K562 (cell line): ENCODE results near the gene CNIH3.

Experiments used
- CHD1 ChIP-seq: fragments of 200-600 bp; sonication (generic); IDR thresholded peaks from one replicate; pipeline ENCODE4 v1.6.1; 2012; ENCODE audit warnings: mild to moderate bottlenecking, moderate library complexity, low read length, inconsistent platforms
- EP300 ChIP-seq: IDR thresholded peaks from 2 replicates; pipeline ENCODE4 v1.6.1; 2012; ENCODE audit warnings: low read length, improper control_type of control experiment
- FOXA3 ChIP-seq, 2 experiments: fragments of 450-650 bp in 1 of 2; sonication (generic) in 1 of 2; formaldehyde crosslinking; IDR thresholded peaks in 1 of 2; conservative IDR thresholded peaks in 1 of 2; 2 replicates each; pipeline versions ENCODE4 v1.4.0 to v1.8.0; 2020 to 2022; ENCODE audit warnings: mild to moderate bottlenecking in 2 of 2, missing genetic modification reagents in 1 of 2
- FOXM1 ChIP-seq, 2 experiments: fragments of 450-650 bp in 1 of 2; sonication (generic) in 1 of 2; formaldehyde crosslinking in 1 of 2; IDR thresholded peaks; 2 replicates each; pipeline versions ENCODE4 v1.6.1 to v1.9.0; 2017 to 2022; ENCODE audit warnings: low read depth in 2 of 2, mild to moderate bottlenecking in 2 of 2, missing genetic modification reagents in 1 of 2, moderate library complexity in 1 of 2
- KAT7 ChIP-seq: sonication (generic); formaldehyde crosslinking; IDR thresholded peaks from 2 replicates; pipeline ENCODE4 v1.8.0; 2022; ENCODE audit warnings: missing genetic modification reagents, mild to moderate bottlenecking, borderline replicate concordance
- MYNN ChIP-seq, 2 experiments: sonication (generic); formaldehyde crosslinking in 1 of 2; IDR thresholded peaks; 2 replicates each; pipeline versions ENCODE4 v1.5.0 to v1.6.1; 2016 to 2020; ENCODE audit warnings: antibody characterized with exemption in 1 of 2, missing genetic modification reagents in 1 of 2
- PHTF2 ChIP-seq: fragments of 250-450 bp; sonication (Bioruptor Pico); IDR thresholded peaks from 2 replicates; pipeline ENCODE4 v1.5.0; 2021; ENCODE audit warnings: mild to moderate bottlenecking
- TEAD4 ChIP-seq, 2 experiments: sonication (generic) in 1 of 2; formaldehyde crosslinking in 1 of 2; IDR thresholded peaks; 2 replicates each; pipeline versions ENCODE4 v1.6.1 to v1.8.0; 2012 to 2022; ENCODE audit warnings: borderline replicate concordance in 1 of 2, inconsistent platforms in 1 of 2, low read length in 1 of 2, mild to moderate bottlenecking in 1 of 2, missing genetic modification reagents in 1 of 2
- ZNF121 ChIP-seq: sonication (generic); formaldehyde crosslinking; conservative IDR thresholded peaks from 2 replicates; pipeline ENCODE4 v1.8.0; 2022; ENCODE audit warnings: missing genetic modification reagents
- TF ChIP-seq, protein P1 (sequence below): fragments of 250-450 bp; sonication (Bioruptor Pico); IDR thresholded peaks from 2 replicates; pipeline ENCODE4 v1.4.0; 2020
- TF ChIP-seq, protein P2 (sequence below), 3 experiments: IDR thresholded peaks in 2 of 3; conservative IDR thresholded peaks in 1 of 3; 2 replicates each; pipeline ENCODE4 v1.5.1; 2011 to 2012; ENCODE audit warnings: low read length in 3 of 3, mild to moderate bottlenecking in 3 of 3, control low read depth in 2 of 3, improper control_type of control experiment in 1 of 3, inconsistent platforms in 1 of 3, low read depth in 1 of 3, mixed read lengths in 1 of 3, moderate library complexity in 1 of 3; ENCODE audit not compliant: insufficient read depth in 2 of 3

DNA sequence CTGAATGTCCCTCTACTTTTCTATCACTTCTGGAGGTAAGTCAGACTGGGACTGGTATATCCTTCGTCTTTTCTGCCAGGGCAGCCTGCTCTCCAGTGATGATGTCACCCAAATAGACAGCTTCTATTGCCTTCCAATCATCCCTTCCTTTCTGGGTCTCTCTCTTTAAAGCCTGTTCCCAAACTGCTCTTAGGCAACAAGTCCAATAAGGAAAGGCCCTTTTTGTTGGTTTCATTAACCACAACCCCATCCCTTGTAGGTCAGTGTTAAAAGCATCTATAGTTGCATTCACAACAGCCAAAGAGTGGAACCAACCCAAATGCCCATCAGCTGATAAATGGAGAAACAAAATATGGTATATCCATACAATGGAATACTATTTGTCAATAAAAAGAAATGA, 114.4 kb downstream of the CNIH3 start:
- TF ChIP-seq, protein P1, sequence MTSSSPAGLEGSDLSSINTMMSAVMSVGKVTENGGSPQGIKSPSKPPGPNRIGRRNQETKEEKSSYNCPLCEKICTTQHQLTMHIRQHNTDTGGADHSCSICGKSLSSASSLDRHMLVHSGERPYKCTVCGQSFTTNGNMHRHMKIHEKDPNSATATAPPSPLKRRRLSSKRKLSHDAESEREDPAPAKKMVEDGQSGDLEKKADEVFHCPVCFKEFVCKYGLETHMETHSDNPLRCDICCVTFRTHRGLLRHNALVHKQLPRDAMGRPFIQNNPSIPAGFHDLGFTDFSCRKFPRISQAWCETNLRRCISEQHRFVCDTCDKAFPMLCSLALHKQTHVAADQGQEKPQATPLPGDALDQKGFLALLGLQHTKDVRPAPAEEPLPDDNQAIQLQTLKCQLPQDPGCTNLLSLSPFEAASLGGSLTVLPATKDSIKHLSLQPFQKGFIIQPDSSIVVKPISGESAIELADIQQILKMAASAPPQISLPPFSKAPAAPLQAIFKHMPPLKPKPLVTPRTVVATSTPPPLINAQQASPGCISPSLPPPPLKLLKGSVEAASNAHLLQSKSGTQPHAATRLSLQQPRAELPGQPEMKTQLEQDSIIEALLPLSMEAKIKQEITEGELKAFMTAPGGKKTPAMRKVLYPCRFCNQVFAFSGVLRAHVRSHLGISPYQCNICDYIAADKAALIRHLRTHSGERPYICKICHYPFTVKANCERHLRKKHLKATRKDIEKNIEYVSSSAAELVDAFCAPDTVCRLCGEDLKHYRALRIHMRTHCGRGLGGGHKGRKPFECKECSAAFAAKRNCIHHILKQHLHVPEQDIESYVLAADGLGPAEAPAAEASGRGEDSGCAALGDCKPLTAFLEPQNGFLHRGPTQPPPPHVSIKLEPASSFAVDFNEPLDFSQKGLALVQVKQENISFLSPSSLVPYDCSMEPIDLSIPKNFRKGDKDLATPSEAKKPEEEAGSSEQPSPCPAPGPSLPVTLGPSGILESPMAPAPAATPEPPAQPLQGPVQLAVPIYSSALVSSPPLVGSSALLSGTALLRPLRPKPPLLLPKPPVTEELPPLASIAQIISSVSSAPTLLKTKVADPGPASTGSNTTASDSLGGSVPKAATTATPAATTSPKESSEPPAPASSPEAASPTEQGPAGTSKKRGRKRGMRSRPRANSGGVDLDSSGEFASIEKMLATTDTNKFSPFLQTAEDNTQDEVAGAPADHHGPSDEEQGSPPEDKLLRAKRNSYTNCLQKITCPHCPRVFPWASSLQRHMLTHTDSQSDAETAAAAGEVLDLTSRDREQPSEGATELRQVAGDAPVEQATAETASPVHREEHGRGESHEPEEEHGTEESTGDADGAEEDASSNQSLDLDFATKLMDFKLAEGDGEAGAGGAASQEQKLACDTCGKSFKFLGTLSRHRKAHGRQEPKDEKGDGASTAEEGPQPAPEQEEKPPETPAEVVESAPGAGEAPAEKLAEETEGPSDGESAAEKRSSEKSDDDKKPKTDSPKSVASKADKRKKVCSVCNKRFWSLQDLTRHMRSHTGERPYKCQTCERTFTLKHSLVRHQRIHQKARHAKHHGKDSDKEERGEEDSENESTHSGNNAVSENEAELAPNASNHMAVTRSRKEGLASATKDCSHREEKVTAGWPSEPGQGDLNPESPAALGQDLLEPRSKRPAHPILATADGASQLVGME (CRISPR knock-in tag) = no peak
- TF ChIP-seq, protein P2, sequence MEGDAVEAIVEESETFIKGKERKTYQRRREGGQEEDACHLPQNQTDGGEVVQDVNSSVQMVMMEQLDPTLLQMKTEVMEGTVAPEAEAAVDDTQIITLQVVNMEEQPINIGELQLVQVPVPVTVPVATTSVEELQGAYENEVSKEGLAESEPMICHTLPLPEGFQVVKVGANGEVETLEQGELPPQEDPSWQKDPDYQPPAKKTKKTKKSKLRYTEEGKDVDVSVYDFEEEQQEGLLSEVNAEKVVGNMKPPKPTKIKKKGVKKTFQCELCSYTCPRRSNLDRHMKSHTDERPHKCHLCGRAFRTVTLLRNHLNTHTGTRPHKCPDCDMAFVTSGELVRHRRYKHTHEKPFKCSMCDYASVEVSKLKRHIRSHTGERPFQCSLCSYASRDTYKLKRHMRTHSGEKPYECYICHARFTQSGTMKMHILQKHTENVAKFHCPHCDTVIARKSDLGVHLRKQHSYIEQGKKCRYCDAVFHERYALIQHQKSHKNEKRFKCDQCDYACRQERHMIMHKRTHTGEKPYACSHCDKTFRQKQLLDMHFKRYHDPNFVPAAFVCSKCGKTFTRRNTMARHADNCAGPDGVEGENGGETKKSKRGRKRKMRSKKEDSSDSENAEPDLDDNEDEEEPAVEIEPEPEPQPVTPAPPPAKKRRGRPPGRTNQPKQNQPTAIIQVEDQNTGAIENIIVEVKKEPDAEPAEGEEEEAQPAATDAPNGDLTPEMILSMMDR (IDR thresholded peaks at IDR 0.05 in 2 of 3, conservative IDR thresholded peaks at IDR 0.05 in 1 of 3; ENCODE audit: insufficient read depth in 2 of 3, low read depth in 1 of 3, low read length in 3 of 3) = no peak
- no peak for TF ChIP-seq ZNF121 (CRISPR knock-in tag)
- TF ChIP-seq FOXA3 (CRISPR knock-in tag; conservative IDR thresholded peaks at IDR 0.05 in 1 of 2, IDR thresholded peaks at IDR 0.05 in 1 of 2) = no peak
- no peak for TF ChIP-seq EP300
- no peak for TF ChIP-seq KAT7 (CRISPR knock-in tag)
- TF ChIP-seq PHTF2 (CRISPR knock-in tag) = no peak
- TF ChIP-seq CHD1 = no peak
- no peak for TF ChIP-seq FOXM1 (IDR thresholded peaks at IDR 0.05; ENCODE audit: low read depth)
- TF ChIP-seq FOXM1 (CRISPR knock-in tag; IDR thresholded peaks at IDR 0.05; ENCODE audit: low read depth) = no peak
- TF ChIP-seq MYNN (IDR thresholded peaks at IDR 0.05) = no peak
- TF ChIP-seq MYNN (CRISPR knock-in tag; IDR thresholded peaks at IDR 0.05) = no peak
- TF ChIP-seq TEAD4 (IDR thresholded peaks at IDR 0.05; ENCODE audit: low read length) = no peak
- TF ChIP-seq TEAD4 (CRISPR knock-in tag; IDR thresholded peaks at IDR 0.05; ENCODE audit: borderline replicate concordance) = no peak
